Breast epithelium (tissue), 4 donors: ENCODE data around the gene GALNT8. TPM values are rescaled to one million over a fixed set of nuclear protein-coding genes. Genes with fewer than 3 reads are reported as not detected.

ENCODE experiments used
- DNase-seq, 2 donors: peaks; one replicate each; pipeline ENCODE4 v3.0.0-alpha.2; 2019; ENCODE audit warnings: low spot score in 2 of 2
- H3K27ac ChIP-seq, 2 donors: fragments of 200-600 bp; sonication (generic) in 1 of 2; one replicate each; pipeline ENCODE4 v1.5.1; 2016 to 2019; ENCODE audit warnings: mild to moderate bottlenecking in 1 of 2
- H3K27me3 ChIP-seq, 2 donors: fragments of 200-600 bp; sonication (generic) in 1 of 2; one replicate each; pipeline versions ENCODE4 v1.5.1 to v1.6.0; 2017 to 2019; ENCODE audit warnings: control low read depth in 1 of 2, mild to moderate bottlenecking in 1 of 2
- H3K36me3 ChIP-seq: fragments of 200-600 bp; one replicate; pipeline ENCODE4 v1.5.1; 2019
- H3K4me1 ChIP-seq, 2 donors: fragments of 200-600 bp; sonication (generic); one replicate each; pipeline ENCODE4 v1.5.1; 2016 to 2019; ENCODE audit warnings: control low read depth in 1 of 2
- H3K4me3 ChIP-seq, 3 donors: fragments of 200-600 bp; sonication (generic); 1 replicate in 2 of 3; 2 replicates in 1 of 3; pipeline ENCODE4 v1.5.1; 2016 to 2019; ENCODE audit warnings: mild to moderate bottlenecking in 3 of 3, moderate library complexity in 2 of 3
- H3K9me3 ChIP-seq, 2 donors: fragments of 200-600 bp; sonication (generic) in 1 of 2; one replicate each; pipeline ENCODE4 v1.5.1; 2016 to 2019; ENCODE audit warnings: control low read depth in 1 of 2
- POLR2A ChIP-seq: fragments of 450-650 bp; IDR thresholded peaks from one replicate; pipeline ENCODE4 v1.6.1; 2016; ENCODE audit warnings: antibody characterized with exemption, mild to moderate bottlenecking, moderate library complexity
- POLR2AphosphoS5 ChIP-seq, 3 donors: sonication (generic); formaldehyde crosslinking; IDR thresholded peaks; one replicate each; pipeline ENCODE4 v1.6.1; 2017; ENCODE audit warnings: antibody characterized with exemption in 3 of 3
- intact Hi-C: fragments of 100-400 bp; cut with DNase I; formaldehyde crosslinking; loops from one replicate; pipeline ENCODE4 v1.15.1; 2023; ENCODE audit warnings: low total_unique reads
- total RNA-seq, 3 donors: library from RNA; depleted of rRNA; stranded (reverse); fragments of >200 nt; gene quantifications; one replicate each; pipeline ENCODE4 v1.1.0, GENCODE V29; 2016
- TF ChIP-seq, protein P1 (sequence below), 3 donors: fragments of 450-650 bp; IDR thresholded peaks; one replicate each; pipeline ENCODE4 v1.5.1; 2016 to 2017; ENCODE audit warnings: antibody characterized with exemption in 3 of 3, mild to moderate bottlenecking in 3 of 3, moderate library complexity in 3 of 3

Gene GALNT8
- total RNA-seq, 3 donors from 2014 or later: 1.3 to 2.7 (median 1.6) TPM

DNA sequence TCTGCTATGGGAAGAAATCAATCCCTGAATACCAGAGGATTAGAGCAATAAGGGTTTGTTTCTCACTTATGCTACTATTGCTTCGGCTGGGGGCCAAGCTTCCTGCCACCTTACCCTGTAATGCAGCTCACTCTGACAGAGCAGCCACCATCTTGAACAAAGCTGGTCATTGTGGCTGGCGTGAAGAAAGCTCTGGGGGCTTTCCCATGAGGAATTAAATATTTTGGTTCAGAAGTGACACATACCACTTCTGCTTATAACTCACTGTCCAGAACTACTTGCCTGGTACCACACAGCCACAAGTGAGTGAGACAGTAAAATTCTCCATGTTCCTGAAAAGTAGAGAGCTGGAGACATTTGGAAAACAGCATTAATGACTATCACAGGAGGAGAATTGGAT, 82.6 kb downstream of the GALNT8 start:
- H3K27me3 ChIP-seq: peaks cover 0 to 3% of the 10 kb centered on the region in 2 donors
- intact Hi-C loops: no loop called here
- H3K4me3 ChIP-seq: no peak overlapping the region
- no peak for DNase-seq
- TF ChIP-seq POLR2A (no peak), POLR2AphosphoS5 (IDR thresholded peaks at IDR 0.05) (no peak)
- TF ChIP-seq, protein P1, sequence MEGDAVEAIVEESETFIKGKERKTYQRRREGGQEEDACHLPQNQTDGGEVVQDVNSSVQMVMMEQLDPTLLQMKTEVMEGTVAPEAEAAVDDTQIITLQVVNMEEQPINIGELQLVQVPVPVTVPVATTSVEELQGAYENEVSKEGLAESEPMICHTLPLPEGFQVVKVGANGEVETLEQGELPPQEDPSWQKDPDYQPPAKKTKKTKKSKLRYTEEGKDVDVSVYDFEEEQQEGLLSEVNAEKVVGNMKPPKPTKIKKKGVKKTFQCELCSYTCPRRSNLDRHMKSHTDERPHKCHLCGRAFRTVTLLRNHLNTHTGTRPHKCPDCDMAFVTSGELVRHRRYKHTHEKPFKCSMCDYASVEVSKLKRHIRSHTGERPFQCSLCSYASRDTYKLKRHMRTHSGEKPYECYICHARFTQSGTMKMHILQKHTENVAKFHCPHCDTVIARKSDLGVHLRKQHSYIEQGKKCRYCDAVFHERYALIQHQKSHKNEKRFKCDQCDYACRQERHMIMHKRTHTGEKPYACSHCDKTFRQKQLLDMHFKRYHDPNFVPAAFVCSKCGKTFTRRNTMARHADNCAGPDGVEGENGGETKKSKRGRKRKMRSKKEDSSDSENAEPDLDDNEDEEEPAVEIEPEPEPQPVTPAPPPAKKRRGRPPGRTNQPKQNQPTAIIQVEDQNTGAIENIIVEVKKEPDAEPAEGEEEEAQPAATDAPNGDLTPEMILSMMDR (IDR thresholded peaks at IDR 0.05): no peak
- no peaks in the 10 kb centered on the region for H3K4me1 ChIP-seq
- H3K27ac ChIP-seq: no peak overlapping the region
- no peaks in the 10 kb centered on the region for H3K36me3 ChIP-seq
- H3K9me3 ChIP-seq: no peaks in the 10 kb centered on the region

DNA sequence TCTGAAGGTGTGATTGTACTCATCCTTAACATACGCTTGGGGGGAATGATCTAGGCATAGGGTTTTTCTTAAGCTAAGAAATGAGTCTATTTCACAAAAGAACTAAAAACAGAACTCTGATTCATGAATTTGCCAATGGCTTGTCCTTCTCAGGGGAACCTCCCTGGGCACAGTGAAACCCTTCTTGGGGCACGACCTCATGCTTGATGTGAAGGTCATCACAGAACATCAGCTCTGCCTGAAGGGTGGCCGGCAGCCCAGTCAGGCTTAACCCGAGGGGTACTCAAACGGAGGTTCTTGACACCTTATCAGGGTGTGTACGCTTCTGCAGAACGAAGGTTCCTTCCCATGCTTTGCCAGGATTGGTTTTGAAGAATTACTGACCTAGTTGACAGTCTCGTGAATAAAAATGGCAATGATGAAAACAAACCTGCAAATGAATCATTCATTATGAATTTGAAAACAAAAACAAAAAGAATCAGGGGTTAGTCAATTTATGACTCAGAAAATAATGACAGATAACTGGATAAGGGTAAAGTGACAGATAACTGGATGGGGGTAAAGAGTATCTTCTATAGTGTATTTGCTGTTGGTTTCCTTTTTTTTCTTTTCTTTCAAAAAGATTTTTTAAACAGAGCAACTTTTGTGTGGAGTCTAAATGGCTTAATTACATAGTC, 86.4 kb downstream of the GALNT8 start:
- intact Hi-C loops: no loop called here
- no peak overlapping the region for H3K27ac ChIP-seq
- TF ChIP-seq, protein P1 (IDR thresholded peaks at IDR 0.05): no peak
- TF ChIP-seq POLR2AphosphoS5 (IDR thresholded peaks at IDR 0.05): no peak
- TF ChIP-seq POLR2A: no peak
- H3K27me3 ChIP-seq: peaks cover 0 to 38% of the 10 kb centered on the region in 2 donors
- H3K4me1 ChIP-seq: peaks cover 4% of the 10 kb centered on the region in 2 donors
- DNase-seq: no peak
- H3K36me3 ChIP-seq: no peaks in the 10 kb centered on the region
- H3K4me3 ChIP-seq: no peak overlapping the region
- H3K9me3 ChIP-seq: no peaks in the 10 kb centered on the region

GRCh38 chr12:4807116-4807783, 87.0 kb downstream of the GALNT8 start:
- intact Hi-C loops: no loop called here
- H3K27ac ChIP-seq: no peak overlapping the region
- no peak overlapping the region for H3K4me3 ChIP-seq
- no peak for DNase-seq
- no peaks in the 10 kb centered on the region for H3K9me3 ChIP-seq
- no peaks in the 10 kb centered on the region for H3K36me3 ChIP-seq
- H3K27me3 ChIP-seq: peaks cover 0 to 44% of the 10 kb centered on the region in 2 donors
- H3K4me1 ChIP-seq: peaks cover 4% of the 10 kb centered on the region in 2 donors
- TF ChIP-seq, protein P1 (IDR thresholded peaks at IDR 0.05): no peak

- H3K4me1 ChIP-seq: peaks cover 4% of the 10 kb centered on the region in 2 donors
- DNase-seq: no peak
- H3K9me3 ChIP-seq: no peaks in the 10 kb centered on the region
- intact Hi-C loops: no loop called here
- no peaks in the 10 kb centered on the region for H3K36me3 ChIP-seq
- no peak overlapping the region for H3K4me3 ChIP-seq
- TF ChIP-seq, protein P1 (IDR thresholded peaks at IDR 0.05): no peak
- no peak for TF ChIP-seq POLR2AphosphoS5 (IDR thresholded peaks at IDR 0.05)
- peaks cover 0 to 49% of the 10 kb centered on the region in 2 donors for H3K27me3 ChIP-seq
- H3K27ac ChIP-seq: no peak overlapping the region
Observed at GRCh38 chr12:4807813-4808212, 87.6 kb downstream of the GALNT8 start.

GRCh38 chr12:4809013-4809448, 88.8 kb downstream of the GALNT8 start:
- Histone ChIP-seq H3K4me3 (peak overlapping the region; percentile 53 to 65 (median 54)), H3K4me1 (peaks cover 4% of the 10 kb centered on the region in 2 donors), H3K9me3 (no peaks in the 10 kb centered on the region), H3K27ac (no peak overlapping the region), H3K27me3 (peaks cover 0 to 53% of the 10 kb centered on the region in 2 donors), H3K36me3 (no peaks in the 10 kb centered on the region)
- no peak for DNase-seq
- TF ChIP-seq POLR2A (no peak), POLR2AphosphoS5 (IDR thresholded peaks at IDR 0.05) (no peak)
- TF ChIP-seq, protein P1 (IDR thresholded peaks at IDR 0.05): no peak
- intact Hi-C loops: no loop called here
